Uterus (tissue), 4 donors: ENCODE data around the gene ALLC. TPM values are rescaled to one million over a fixed set of nuclear protein-coding genes. Genes with fewer than 3 reads are reported as not detected.
A peak's percentile ranks its signal among the peaks of the same experiment; 100 is the strongest.

ENCODE experiments used
- DNase-seq, 2 donors: peaks; one replicate each; pipeline ENCODE4 v3.0.0-alpha.2; 2019 to 2020
- H3K27ac ChIP-seq, 2 donors: fragments of 200-600 bp; sonication (generic); 1 replicate in 1 of 2; 2 replicates in 1 of 2; pipeline ENCODE4 v1.5.1; 2016 to 2018
- H3K27me3 ChIP-seq, 2 donors: fragments of 200-600 bp; sonication (generic); one replicate each; pipeline ENCODE4 v1.5.1; 2018 to 2019; ENCODE audit warnings: control low read depth in 1 of 2
- H3K36me3 ChIP-seq, 2 donors: fragments of 200-600 bp; sonication (generic); one replicate each; pipeline ENCODE4 v1.5.1; 2019; ENCODE audit warnings: control low read depth in 1 of 2
- H3K4me1 ChIP-seq, 2 donors: fragments of 200-600 bp; sonication (generic); one replicate each; pipeline ENCODE4 v1.5.1; 2018 to 2019; ENCODE audit warnings: control low read depth in 1 of 2
- H3K4me3 ChIP-seq, 2 donors: fragments of 200-600 bp; sonication (generic); 1 replicate in 1 of 2; 2 replicates in 1 of 2; pipeline ENCODE4 v1.5.1; 2018 to 2019; ENCODE audit warnings: mild to moderate bottlenecking in 1 of 2
- H3K9me3 ChIP-seq, 2 donors: fragments of 200-600 bp; sonication (generic); one replicate each; pipeline ENCODE4 v1.5.1; 2019; ENCODE audit warnings: control low read depth in 1 of 2
- POLR2A ChIP-seq, 2 donors: fragments of 450-650 bp; IDR thresholded peaks; one replicate each; pipeline ENCODE4 v1.6.1; 2016; ENCODE audit warnings: antibody characterized with exemption in 2 of 2, mild to moderate bottlenecking in 1 of 2, moderate library complexity in 1 of 2
- intact Hi-C: fragments of 100-400 bp; cut with DNase I; formaldehyde crosslinking; loops from one replicate; pipeline ENCODE4 v1.15.1; 2023; ENCODE audit warnings: low total_unique reads
- total RNA-seq, 4 donors: library from RNA; depleted of rRNA in 3 of 4; stranded (reverse); fragments of >200 nt in 3 of 4; gene quantifications; one replicate each; pipeline versions ENCODE4 v1.1.0 to v1.2.4, GENCODE V29; 2014 to 2023
- TF ChIP-seq, protein P1 (sequence below), 4 experiments: fragments of 200-600 bp in 2 of 4; fragments of 450-650 bp in 2 of 4; sonication (generic) in 2 of 4; IDR thresholded peaks; one replicate each; pipeline ENCODE4 v1.5.1; 2016 to 2019; ENCODE audit warnings: antibody characterized with exemption in 4 of 4, mild to moderate bottlenecking in 2 of 4, moderate library complexity in 1 of 4
- donor health status: DM: yes; HTN: yes; CAD: no.

ALLC gene
- total RNA-seq, 4 donors from 2014 or later = not detected

DNA sequence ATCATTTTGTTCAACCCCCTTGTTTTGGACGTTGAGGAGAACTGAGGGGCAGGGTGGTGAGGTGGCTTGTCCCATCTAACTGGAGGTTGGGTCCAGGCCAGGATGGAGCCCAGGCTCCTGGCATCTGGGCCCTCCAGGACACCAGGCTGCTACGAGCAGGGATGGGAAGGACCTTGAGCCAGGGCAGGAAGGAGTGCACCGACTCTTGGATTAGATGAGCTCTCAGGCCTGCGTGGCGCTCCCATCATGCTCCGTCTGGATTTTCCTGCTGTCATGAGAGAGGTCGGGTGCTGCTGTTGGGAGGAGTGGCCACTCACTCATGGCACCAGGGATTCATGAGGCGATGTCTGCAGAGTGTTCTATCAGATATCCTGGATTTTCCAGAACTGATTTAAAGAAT lies 18.3 kb upstream of the ALLC start:
- no peaks in the 10 kb centered on the region for H3K27me3 ChIP-seq
- TF ChIP-seq, protein P1, sequence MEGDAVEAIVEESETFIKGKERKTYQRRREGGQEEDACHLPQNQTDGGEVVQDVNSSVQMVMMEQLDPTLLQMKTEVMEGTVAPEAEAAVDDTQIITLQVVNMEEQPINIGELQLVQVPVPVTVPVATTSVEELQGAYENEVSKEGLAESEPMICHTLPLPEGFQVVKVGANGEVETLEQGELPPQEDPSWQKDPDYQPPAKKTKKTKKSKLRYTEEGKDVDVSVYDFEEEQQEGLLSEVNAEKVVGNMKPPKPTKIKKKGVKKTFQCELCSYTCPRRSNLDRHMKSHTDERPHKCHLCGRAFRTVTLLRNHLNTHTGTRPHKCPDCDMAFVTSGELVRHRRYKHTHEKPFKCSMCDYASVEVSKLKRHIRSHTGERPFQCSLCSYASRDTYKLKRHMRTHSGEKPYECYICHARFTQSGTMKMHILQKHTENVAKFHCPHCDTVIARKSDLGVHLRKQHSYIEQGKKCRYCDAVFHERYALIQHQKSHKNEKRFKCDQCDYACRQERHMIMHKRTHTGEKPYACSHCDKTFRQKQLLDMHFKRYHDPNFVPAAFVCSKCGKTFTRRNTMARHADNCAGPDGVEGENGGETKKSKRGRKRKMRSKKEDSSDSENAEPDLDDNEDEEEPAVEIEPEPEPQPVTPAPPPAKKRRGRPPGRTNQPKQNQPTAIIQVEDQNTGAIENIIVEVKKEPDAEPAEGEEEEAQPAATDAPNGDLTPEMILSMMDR (IDR thresholded peaks at IDR 0.05) = no peak
- no peak for TF ChIP-seq POLR2A (IDR thresholded peaks at IDR 0.05)
- no peak for DNase-seq
- intact Hi-C loops = no loop called here
- H3K27ac ChIP-seq = no peak overlapping the region
- no peak overlapping the region for H3K4me3 ChIP-seq
- H3K36me3 ChIP-seq = no peaks in the 10 kb centered on the region
- H3K4me1 ChIP-seq = no peaks in the 10 kb centered on the region
- H3K9me3 ChIP-seq = no peaks in the 10 kb centered on the region

DNA sequence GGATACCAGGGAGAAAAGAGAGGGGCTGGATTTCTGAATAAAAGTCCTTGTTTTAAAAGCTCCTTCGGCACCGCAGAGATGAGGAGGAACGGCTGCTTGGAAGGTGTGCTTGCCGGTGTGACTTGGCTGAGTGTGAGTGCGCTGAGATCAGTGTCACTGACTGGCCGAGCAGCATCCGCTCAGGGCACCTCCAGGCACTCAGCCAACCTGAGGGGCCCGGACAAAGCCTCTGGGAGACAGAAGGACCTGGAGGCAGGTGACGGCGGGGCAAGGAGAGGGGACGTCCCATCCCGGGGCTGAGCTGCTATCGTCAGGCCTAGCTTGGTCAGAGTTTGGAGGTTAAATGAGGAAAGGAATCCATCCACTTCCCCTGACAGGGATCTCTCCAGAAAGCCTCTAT lies 16.8 kb upstream of the ALLC start:
- H3K36me3 ChIP-seq = no peaks in the 10 kb centered on the region
- H3K4me1 ChIP-seq = no peaks in the 10 kb centered on the region
- no peak for TF ChIP-seq POLR2A (IDR thresholded peaks at IDR 0.05)
- TF ChIP-seq, protein P1 (IDR thresholded peaks at IDR 0.05) = no peak
- no peak overlapping the region for H3K27ac ChIP-seq
- H3K9me3 ChIP-seq = no peaks in the 10 kb centered on the region
- no peaks in the 10 kb centered on the region for H3K27me3 ChIP-seq
- H3K4me3 ChIP-seq = no peak overlapping the region
- DNase-seq = peak in 1 of 2 donors; percentile 7
- intact Hi-C loops = no loop called here

DNA sequence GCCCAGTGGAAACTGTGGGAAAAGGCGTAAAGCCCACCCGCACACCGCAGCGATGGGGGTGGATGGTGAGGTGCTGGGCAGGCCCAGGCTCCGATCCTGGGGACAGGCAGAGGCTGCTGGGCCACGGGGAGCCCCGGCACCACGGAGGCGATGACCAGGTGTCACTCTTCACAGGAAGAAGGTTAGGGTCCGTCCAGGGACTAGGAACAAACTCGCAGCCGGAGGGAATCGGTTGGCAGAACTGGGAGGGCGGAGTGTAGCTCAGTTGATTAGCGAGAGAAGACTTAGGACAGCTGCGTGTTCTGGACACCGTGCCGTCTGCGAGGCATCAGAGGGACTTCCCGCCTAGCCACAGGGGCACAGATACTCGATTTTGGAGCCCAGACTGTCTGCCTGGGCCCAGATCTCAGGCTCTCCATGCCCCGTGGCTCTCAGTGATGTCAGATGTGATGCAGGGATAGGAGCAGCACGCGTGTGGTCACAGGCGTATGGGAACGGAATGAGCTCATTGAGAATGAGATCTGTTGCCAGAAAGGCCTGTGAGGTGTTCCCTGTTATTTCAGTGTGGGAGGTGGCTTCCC lies 16.1 kb upstream of the ALLC start:
- Histone ChIP-seq H3K9me3 (no peaks in the 10 kb centered on the region), H3K36me3 (no peaks in the 10 kb centered on the region), H3K27me3 (no peaks in the 10 kb centered on the region), H3K27ac (no peak overlapping the region), H3K4me1 (no peaks in the 10 kb centered on the region), H3K4me3 (no peak overlapping the region)
- intact Hi-C loops = no loop called here
- TF ChIP-seq, protein P1 (IDR thresholded peaks at IDR 0.05) = no peak
- TF ChIP-seq POLR2A (IDR thresholded peaks at IDR 0.05) = no peak
- DNase-seq = peak in 1 of 2 donors; percentile 5

DNA sequence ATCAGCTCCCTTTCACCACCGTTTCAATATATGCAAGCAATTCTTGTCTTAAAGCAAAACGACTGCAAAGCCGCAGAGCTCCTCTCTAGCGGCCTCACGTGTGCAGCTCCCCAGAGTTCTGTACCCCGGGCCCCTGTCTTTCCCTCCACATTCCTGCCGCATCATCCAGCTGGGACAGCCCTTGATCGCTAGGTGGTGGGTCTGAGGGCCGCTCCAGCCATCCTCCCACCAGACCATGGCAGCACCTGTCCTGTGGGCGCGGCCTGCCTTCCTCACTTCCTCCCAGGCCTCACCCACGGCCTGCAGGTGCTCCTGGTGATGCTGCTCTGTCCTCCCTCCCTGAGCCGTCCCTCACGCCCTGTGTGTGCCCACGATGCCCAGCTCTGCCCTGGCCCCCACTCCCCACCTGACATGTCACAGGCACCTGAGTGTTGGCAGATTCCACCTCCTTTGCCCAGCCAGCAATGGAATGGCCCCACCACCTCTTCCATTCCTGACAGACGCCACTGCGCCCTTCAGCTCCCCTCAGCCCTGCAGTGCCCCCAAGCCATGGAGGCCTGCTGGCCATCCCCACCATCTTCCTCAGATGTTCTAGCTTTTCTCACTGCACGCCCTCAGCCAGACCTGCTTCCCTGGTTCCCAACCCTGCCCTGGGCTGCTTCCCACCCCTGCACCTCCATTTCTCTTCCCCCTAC lies 15.3 kb upstream of the ALLC start:
- intact Hi-C loops = no loop called here
- Histone ChIP-seq H3K4me1 (no peaks in the 10 kb centered on the region), H3K27ac (no peak overlapping the region), H3K9me3 (no peaks in the 10 kb centered on the region), H3K4me3 (no peak overlapping the region), H3K36me3 (no peaks in the 10 kb centered on the region), H3K27me3 (no peaks in the 10 kb centered on the region)
- DNase-seq = peak in 1 of 2 donors; percentile 3
- TF ChIP-seq, protein P1 (IDR thresholded peaks at IDR 0.05) = no peak
- TF ChIP-seq POLR2A (IDR thresholded peaks at IDR 0.05) = no peak

DNA sequence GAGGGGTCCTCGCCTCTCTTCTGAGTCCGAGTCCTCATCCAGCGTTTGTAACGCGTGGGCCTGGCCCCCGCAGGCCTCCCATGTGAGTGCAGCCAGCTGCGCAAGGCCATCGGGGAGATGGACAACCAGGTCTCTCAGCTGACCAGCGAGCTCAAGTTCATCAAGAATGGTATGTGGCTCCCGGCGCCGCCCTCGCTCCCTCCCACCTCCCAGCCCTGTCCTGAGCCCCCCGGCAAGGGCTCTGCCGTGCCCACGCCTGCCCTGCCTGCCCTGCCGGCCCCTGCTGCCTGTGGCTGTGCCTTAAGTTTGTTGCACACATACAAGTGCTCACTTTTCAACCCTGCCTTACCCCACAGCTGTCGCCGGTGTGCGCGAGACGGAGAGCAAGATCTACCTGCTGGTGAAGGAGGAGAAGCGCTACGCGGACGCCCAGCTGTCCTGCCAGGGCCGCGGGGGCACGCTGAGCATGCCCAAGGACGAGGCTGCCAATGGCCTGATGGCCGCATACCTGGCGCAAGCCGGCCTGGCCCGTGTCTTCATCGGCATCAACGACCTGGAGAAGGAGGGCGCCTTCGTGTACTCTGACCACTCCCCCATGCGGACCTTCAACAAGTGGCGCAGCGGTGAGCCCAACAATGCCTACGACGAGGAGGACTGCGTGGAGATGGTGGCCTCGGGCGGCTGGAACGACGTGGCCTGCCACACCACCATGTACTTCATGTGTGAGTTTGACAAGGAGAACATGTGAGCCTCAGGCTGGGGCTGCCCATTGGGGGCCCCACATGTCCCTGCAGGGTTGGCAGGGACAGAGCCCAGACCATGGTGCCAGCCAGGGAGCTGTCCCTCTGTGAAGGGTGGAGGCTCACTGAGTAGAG lies 14.4 kb upstream of the ALLC start:
- TF ChIP-seq POLR2A (IDR thresholded peaks at IDR 0.05) = no peak
- TF ChIP-seq, protein P1 (IDR thresholded peaks at IDR 0.05) = no peak
- Histone ChIP-seq H3K27ac (no peak overlapping the region), H3K9me3 (no peaks in the 10 kb centered on the region), H3K36me3 (no peaks in the 10 kb centered on the region), H3K27me3 (no peaks in the 10 kb centered on the region), H3K4me1 (no peaks in the 10 kb centered on the region), H3K4me3 (no peak overlapping the region)
- DNase-seq = no peak
- intact Hi-C loops = no loop called here
